Measurements from ENCODE around the gene HLA-DRA. TPM values are rescaled to one million over a fixed set of nuclear protein-coding genes. Genes with fewer than 3 reads are reported as not detected.

Gene HLA-DRA
- total and polyA plus RNA-seq, 9 of the 15 experiments (the other 6 are each of a cell fraction or from before 2014, with no cell fraction given), result 0.18 to 1.8 (median 0.41) TPM; not detected in 4

DNA sequence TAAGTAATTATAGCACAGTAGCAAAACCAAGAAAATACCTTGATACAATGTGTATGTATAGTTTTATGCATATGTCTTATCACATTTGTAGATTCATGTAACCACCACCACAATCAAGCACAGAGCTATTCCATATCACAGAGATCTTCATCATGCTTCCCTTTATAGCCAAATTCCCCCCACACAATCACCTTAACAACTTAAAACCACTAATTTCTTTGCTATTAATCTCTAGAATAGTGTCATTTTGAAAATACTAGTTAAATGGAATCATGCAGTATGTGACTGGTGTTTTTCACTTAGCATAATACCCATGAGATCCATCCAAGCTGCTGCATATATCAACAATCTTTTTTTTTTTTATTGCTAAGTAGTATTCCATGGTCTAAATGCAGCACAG is 8.2 kb downstream of the HLA-DRA start (continued):
- TF ChIP-seq, protein P1, sequence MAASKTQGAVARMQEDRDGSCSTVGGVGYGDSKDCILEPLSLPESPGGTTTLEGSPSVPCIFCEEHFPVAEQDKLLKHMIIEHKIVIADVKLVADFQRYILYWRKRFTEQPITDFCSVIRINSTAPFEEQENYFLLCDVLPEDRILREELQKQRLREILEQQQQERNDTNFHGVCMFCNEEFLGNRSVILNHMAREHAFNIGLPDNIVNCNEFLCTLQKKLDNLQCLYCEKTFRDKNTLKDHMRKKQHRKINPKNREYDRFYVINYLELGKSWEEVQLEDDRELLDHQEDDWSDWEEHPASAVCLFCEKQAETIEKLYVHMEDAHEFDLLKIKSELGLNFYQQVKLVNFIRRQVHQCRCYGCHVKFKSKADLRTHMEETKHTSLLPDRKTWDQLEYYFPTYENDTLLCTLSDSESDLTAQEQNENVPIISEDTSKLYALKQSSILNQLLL (CRISPR knock-in tag; IDR thresholded peaks at IDR 0.05; ENCODE audit: borderline replicate concordance), result no peak
- TF ChIP-seq, protein P2, sequence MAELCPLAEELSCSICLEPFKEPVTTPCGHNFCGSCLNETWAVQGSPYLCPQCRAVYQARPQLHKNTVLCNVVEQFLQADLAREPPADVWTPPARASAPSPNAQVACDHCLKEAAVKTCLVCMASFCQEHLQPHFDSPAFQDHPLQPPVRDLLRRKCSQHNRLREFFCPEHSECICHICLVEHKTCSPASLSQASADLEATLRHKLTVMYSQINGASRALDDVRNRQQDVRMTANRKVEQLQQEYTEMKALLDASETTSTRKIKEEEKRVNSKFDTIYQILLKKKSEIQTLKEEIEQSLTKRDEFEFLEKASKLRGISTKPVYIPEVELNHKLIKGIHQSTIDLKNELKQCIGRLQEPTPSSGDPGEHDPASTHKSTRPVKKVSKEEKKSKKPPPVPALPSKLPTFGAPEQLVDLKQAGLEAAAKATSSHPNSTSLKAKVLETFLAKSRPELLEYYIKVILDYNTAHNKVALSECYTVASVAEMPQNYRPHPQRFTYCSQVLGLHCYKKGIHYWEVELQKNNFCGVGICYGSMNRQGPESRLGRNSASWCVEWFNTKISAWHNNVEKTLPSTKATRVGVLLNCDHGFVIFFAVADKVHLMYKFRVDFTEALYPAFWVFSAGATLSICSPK (IDR thresholded peaks at IDR 0.05; ENCODE audit: borderline replicate concordance), result no peak
- TF ChIP-seq ZC3H8 (IDR thresholded peaks at IDR 0.05), result no peak
- TF ChIP-seq, protein P3, sequence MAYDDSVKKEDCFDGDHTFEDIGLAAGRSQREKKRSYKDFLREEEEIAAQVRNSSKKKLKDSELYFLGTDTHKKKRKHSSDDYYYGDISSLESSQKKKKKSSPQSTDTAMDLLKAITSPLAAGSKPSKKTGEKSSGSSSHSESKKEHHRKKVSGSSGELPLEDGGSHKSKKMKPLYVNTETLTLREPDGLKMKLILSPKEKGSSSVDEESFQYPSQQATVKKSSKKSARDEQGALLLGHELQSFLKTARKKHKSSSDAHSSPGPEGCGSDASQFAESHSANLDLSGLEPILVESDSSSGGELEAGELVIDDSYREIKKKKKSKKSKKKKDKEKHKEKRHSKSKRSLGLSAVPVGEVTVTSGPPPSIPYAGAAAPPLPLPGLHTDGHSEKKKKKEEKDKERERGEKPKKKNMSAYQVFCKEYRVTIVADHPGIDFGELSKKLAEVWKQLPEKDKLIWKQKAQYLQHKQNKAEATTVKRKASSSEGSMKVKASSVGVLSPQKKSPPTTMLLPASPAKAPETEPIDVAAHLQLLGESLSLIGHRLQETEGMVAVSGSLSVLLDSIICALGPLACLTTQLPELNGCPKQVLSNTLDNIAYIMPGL (CRISPR knock-in tag; IDR thresholded peaks at IDR 0.05), result no peak
- TF ChIP-seq, protein P4, sequence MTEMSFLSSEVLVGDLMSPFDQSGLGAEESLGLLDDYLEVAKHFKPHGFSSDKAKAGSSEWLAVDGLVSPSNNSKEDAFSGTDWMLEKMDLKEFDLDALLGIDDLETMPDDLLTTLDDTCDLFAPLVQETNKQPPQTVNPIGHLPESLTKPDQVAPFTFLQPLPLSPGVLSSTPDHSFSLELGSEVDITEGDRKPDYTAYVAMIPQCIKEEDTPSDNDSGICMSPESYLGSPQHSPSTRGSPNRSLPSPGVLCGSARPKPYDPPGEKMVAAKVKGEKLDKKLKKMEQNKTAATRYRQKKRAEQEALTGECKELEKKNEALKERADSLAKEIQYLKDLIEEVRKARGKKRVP (CRISPR knock-in tag; IDR thresholded peaks at IDR 0.05), result no peak
- TF ChIP-seq, protein P5, sequence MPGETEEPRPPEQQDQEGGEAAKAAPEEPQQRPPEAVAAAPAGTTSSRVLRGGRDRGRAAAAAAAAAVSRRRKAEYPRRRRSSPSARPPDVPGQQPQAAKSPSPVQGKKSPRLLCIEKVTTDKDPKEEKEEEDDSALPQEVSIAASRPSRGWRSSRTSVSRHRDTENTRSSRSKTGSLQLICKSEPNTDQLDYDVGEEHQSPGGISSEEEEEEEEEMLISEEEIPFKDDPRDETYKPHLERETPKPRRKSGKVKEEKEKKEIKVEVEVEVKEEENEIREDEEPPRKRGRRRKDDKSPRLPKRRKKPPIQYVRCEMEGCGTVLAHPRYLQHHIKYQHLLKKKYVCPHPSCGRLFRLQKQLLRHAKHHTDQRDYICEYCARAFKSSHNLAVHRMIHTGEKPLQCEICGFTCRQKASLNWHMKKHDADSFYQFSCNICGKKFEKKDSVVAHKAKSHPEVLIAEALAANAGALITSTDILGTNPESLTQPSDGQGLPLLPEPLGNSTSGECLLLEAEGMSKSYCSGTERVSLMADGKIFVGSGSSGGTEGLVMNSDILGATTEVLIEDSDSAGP (CRISPR knock-in tag; IDR thresholded peaks at IDR 0.05), result no peak
- TF ChIP-seq, protein P6, sequence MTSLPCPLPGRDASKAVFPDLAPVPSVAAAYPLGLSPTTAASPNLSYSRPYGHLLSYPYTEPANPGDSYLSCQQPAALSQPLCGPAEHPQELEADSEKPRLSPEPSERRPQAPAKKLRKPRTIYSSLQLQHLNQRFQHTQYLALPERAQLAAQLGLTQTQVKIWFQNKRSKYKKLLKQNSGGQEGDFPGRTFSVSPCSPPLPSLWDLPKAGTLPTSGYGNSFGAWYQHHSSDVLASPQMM (CRISPR knock-in tag; IDR thresholded peaks at IDR 0.05), result no peak
